Right cardiac atrium (tissue), 5 donors: Measurements from ENCODE around the gene NPY4R2. TPM values are rescaled to one million over a fixed set of nuclear protein-coding genes. Genes with fewer than 3 reads are reported as not detected.
"Not testable (repeated sequence)": the region's sequence is repeated elsewhere in the genome, so short reads cannot be mapped to it uniquely, and the experiment has no call there.

Experiments
- ATAC-seq, 2 donors: fragments of 200-7000 bp; cut with Tn5 transposase; one replicate each; pipeline versions ENCODE4 v1.8.0 to v1.9.1; 2020; ENCODE audit warnings: moderate library complexity in 2 of 2, mild to moderate bottlenecking in 1 of 2
- DNase-seq, 3 donors: peaks; one replicate each; pipeline ENCODE4 v3.0.0-alpha.2; 2020
- H3K27ac ChIP-seq: one replicate; pipeline ENCODE4 v1.5.1; 2013; ENCODE audit warnings: mild to moderate bottlenecking, low read length, control low read depth, moderate library complexity
- H3K27me3 ChIP-seq: one replicate; pipeline ENCODE4 v1.6.1; 2013; ENCODE audit not compliant: control insufficient read depth, insufficient read depth
- H3K4me1 ChIP-seq: one replicate; pipeline ENCODE4 v1.6.1; 2013; ENCODE audit warnings: low read length; ENCODE audit not compliant: control insufficient read depth, insufficient read depth
- H3K4me3 ChIP-seq: one replicate; pipeline ENCODE4 v1.5.1; 2013; ENCODE audit warnings: low read length, control low read depth
- H3K9me3 ChIP-seq: one replicate; pipeline ENCODE4 v1.6.1; 2013; ENCODE audit warnings: low read length; ENCODE audit not compliant: control insufficient read depth
- WGBS: extraction: QIAGEN DNeasy Blood & Tissue Kit; methylation state at CpG from one replicate; pipeline ENCODE4 v1.1.7; 2013; 5-methylcytosine and 5-hydroxymethylcytosine counted together
- intact Hi-C, 4 donors: fragments of 100-400 bp; cut with DNase I; formaldehyde crosslinking; loops; one replicate each; pipeline versions ENCODE4 v1.11.0 to v1.14.0; 2022 to 2023
- long read RNA-seq, 4 donors: library from polyadenylated mRNA; unstranded; transcript quantifications; one replicate each; pipeline ENCODE4 v2.0.0, GENCODE V29; 2020 to 2021
- polyA plus RNA-seq: library from polyadenylated mRNA; stranded (reverse); fragments of 200-250 nt; gene quantifications from one replicate; pipeline ENCODE4 v1.2.3, GENCODE V29; 2013
- total RNA-seq, 4 donors: library from RNA; stranded (reverse); fragmentation: NEBNext Ultra II Directional; extraction: Animal tissue kit (Norgen Biotek cat#: 25700); gene quantifications; one replicate each; pipeline ENCODE4 v1.2.1, GENCODE V29; 2021
- donor health status: healthy with polysubstance abuse.
- donor health status: DM: no; HTN: yes; CAD: no.
- donor health status: DM: no; HTN: no; CAD: no.
- donor health status: DM: no; HTN: yes; CAD: no; lungs with severe emphysema.
- donor health status: DM: yes; HTN: yes; CAD: no.

NPY4R2 gene
- total RNA-seq (under 1 TPM; 0.39 to 0.76 (median 0.53) TPM), polyA plus RNA-seq (0.14 TPM)
- long read RNA-seq, donor 1: 0 reads
- long read RNA-seq, donor 2: 0 reads
- long read RNA-seq, donor 3: 0 reads
- long read RNA-seq, donor 4: 0 reads

DNA sequence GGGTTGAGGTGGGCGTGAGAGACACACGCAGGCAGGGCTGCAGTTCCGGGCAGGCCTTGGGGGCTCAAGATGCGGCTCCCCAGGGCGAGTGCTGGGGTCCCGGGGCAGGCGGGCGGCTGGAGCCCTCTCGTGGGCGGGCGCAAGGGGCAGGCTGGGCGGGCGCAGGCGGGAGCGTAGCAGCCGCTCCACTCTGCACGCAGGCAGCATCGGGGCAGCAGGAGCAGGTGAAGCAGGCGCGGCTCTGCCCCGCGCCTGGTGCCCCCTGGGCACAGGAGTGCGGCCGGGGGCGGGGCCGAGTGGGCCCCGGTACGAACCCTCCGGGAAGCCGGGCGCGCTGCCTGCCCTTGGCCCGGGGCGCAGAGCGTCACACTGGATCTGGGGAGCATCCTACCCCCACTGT, at the start of gene NPY4R2:
Gene NPY4R2 (plus strand): TSS at position 188 of the 400 bp plus-strand sequence. CDS start 3,326 bp downstream, outside the sequence.
- no CpG with 5 or more reads among the region's 35 CpGs for WGBS
- H3K27me3 ChIP-seq, H3K4me3 ChIP-seq, H3K9me3 ChIP-seq, ATAC-seq, intact Hi-C loops, H3K4me1 ChIP-seq, DNase-seq, H3K27ac ChIP-seq: not testable (repeated sequence)

DNA sequence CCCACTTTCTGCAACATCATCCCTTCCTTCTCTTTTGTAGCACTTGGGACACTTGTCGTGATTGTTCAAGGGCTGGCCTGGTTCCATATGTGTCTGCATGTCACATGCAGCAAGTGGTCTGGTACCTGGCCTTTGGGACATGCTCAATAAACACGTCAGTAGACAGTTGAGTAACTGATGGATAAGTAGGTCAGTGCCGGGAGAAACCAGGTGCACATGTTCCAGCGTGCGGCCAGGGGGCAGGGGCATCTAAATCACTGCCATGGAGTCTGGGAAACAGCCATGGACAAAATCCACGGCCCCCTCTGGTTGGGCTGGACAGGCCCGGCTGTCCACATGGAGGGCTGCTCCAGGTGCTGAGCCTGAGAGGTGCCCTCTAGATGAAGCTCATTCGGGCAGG, 47.6 kb upstream of the NPY4R2 start:
- H3K27me3 ChIP-seq, DNase-seq, H3K9me3 ChIP-seq, ATAC-seq, H3K4me3 ChIP-seq, H3K27ac ChIP-seq, intact Hi-C loops, H3K4me1 ChIP-seq: not testable (repeated sequence)
- WGBS: no CpG with 5 or more reads among the region's 8 CpGs

GRCh38 chr10:47871485-47872180, 46.8 kb upstream of the NPY4R2 start:
- 94% methylated on average over 3 of the region's 8 CpGs for WGBS
- H3K4me1 ChIP-seq, intact Hi-C loops: not testable (repeated sequence)

GRCh38 chr10:47872236-47872635, 46.2 kb upstream of the NPY4R2 start:
- H3K4me1 ChIP-seq, H3K4me3 ChIP-seq, intact Hi-C loops, H3K27ac ChIP-seq, H3K27me3 ChIP-seq, DNase-seq, H3K9me3 ChIP-seq, ATAC-seq: not testable (repeated sequence)
- WGBS: no CpG with 5 or more reads among the region's 5 CpGs

More at GRCh38 chr10:47871485-47872180, 46.8 kb upstream of the NPY4R2 start:
- not testable (repeated sequence) for H3K9me3 ChIP-seq, DNase-seq, H3K27ac ChIP-seq, H3K27me3 ChIP-seq, H3K4me3 ChIP-seq
- ATAC-seq: peak in 1 of 2 donors; percentile 38

- H3K4me1 ChIP-seq, DNase-seq, H3K27me3 ChIP-seq, H3K9me3 ChIP-seq, intact Hi-C loops, H3K4me3 ChIP-seq, ATAC-seq, H3K27ac ChIP-seq: not testable (repeated sequence)
- WGBS: no CpG with 5 or more reads among the region's 3 CpGs
Observed at GRCh38 chr10:47884239-47884638, 34.2 kb upstream of the NPY4R2 start.

DNA sequence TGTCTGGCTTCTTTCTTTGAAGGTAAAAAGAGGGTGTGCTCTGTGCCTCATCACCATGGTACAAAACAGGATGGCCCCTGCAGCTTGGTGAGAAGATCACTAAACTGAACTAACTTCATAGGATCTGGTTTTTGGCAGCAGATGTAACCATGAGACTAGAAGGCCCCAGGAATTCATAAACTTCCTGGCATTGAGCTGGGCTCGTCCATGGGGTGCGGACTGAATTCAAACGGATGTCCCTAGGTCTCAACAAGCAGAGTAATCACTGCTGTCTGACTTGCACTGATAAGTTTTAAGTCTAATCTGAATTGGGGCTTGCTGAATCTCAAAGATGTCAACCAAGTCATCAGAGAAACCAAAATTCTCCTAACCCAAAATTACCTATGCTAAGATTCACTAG, 33.5 kb upstream of the NPY4R2 start:
- intact Hi-C loops, H3K4me3 ChIP-seq, DNase-seq, H3K27ac ChIP-seq, H3K9me3 ChIP-seq, H3K4me1 ChIP-seq, H3K27me3 ChIP-seq: not testable (repeated sequence)
- no CpG with 5 or more reads among the region's 3 CpGs for WGBS
- peak in 1 of 2 donors; percentile 28 for ATAC-seq

DNA sequence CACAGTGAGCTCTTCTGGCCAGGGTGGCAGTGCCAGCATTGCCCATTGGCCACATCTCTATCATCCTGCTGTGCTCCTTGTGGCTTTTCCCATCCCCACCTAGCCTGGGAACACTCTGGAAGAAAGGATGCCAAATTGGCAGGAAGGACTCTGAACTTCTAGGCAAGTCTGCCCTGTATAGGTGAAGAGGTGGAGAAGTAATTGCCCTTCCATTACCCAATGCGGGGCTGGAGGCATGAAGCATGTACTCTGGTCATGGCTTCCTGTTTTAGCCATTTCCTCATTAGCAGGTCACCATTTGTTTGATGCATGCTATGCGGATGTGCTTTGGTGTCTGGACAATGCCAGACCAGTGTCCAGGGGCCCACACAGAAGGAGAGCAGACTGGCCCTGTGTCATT, 32.1 kb upstream of the NPY4R2 start:
- WGBS: no CpG with 5 or more reads among the region's 2 CpGs
- H3K9me3 ChIP-seq, H3K4me3 ChIP-seq, intact Hi-C loops, H3K27me3 ChIP-seq, DNase-seq, H3K27ac ChIP-seq, ATAC-seq, H3K4me1 ChIP-seq: not testable (repeated sequence)

DNA sequence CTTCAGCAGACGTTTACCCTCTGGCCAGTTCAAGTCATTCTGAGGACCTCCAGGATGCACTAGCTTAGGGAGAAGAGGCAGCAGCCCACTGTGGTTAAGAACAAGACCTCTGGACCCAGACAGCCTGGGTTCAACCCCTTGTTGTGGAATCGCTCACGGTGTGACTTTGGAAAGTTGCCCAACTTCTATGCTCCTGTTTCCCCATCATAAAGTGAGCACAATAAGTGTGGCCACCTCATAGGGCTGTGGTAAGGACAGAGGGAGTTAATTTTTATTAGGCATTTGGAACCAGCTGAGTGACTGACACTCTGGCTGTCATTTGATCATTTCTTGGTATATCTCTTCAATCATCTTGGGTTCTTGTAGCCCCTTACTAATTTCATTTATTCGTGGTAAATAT, 31.6 kb upstream of the NPY4R2 start:
- H3K4me3 ChIP-seq, H3K4me1 ChIP-seq, ATAC-seq, DNase-seq, H3K27me3 ChIP-seq, H3K27ac ChIP-seq, intact Hi-C loops, H3K9me3 ChIP-seq: not testable (repeated sequence)
- no CpG with 5 or more reads among the region's 4 CpGs for WGBS

DNA sequence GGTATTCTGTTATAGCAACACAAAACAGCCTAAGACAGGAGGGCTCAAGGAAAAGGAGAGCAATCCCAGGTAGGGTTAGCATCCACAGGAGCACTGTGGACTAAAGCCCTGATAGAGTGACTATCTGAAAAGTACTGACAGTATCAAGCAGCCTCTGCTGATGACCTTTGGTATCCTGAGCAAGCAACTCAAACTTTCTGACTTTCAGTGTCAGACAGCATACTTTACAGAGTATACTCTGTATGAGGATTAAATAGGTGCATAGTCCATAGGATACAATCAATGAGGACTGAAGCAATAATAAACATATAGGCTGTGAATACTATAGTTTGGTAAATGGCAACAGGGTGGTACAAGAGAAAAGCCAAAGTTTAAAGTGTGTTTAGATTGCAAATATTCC, 27.7 kb upstream of the NPY4R2 start:
- ATAC-seq, H3K27ac ChIP-seq, H3K4me3 ChIP-seq, H3K4me1 ChIP-seq, DNase-seq, H3K27me3 ChIP-seq, H3K9me3 ChIP-seq, intact Hi-C loops: not testable (repeated sequence)

DNA sequence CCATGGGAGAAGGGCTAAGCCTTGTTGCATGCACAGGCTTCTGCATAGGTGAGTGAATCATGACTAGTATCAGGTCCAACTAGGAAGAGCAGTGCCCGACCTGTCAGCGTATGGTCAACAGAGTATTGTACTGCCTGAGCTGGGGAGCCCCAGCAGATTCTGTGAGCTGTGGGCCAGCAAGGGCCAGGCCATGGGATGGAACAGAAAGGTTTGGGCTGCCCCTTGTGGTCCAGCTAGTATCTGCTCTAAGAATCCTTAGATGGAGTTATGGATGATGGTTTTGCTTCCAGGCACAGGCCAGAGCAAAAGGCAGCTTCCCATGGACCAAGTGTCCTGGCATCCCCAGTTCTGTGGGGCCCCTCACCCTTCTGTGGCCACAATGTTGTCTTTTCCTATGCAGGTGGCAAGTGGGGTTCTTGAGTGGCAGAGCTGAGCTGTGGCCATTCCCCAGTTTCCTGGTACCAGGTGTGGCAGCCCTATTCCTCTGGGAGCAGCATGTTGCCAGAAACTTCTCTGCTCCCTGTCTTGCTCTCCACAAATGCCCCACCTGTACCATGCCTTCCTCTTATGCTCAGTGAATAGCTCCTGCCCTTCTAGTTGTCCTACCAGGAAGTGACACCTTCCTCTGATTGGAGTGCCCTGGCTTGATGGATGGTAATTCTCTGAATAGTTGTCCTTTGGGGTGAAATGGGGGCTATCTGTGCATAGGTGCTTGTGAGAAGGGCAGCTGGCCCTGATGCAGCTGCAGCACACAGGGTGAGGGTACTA, 25.8 kb upstream of the NPY4R2 start:
- H3K4me1 ChIP-seq, H3K27ac ChIP-seq, intact Hi-C loops, H3K4me3 ChIP-seq, H3K9me3 ChIP-seq, H3K27me3 ChIP-seq, ATAC-seq: not testable (repeated sequence)
- DNase-seq: peak in 1 of 3 donors; percentile 4
- WGBS: 90% methylated on average over 2 of the region's 2 CpGs

- H3K27me3 ChIP-seq, DNase-seq, H3K4me3 ChIP-seq, intact Hi-C loops, H3K27ac ChIP-seq, H3K9me3 ChIP-seq, H3K4me1 ChIP-seq: not testable (repeated sequence)
- ATAC-seq: peak; percentile 29 to 39
- 81% methylated on average over 1 of the region's 2 CpGs for WGBS
Observed at GRCh38 chr10:47894571-47894970, 23.9 kb upstream of the NPY4R2 start.
